Neutrophil (primary cell): Measurements from ENCODE around the gene RAB7A.

ENCODE experiments used
- H3K27ac ChIP-seq: fragments of 200-600 bp; sonication (generic); 2 replicates; pipeline ENCODE4 v1.5.1; 2016; ENCODE audit warnings: mild to moderate bottlenecking, moderate library complexity
- H3K27me3 ChIP-seq: fragments of 200-600 bp; sonication (generic); 2 replicates; pipeline ENCODE4 v1.6.0; 2016; ENCODE audit warnings: mild to moderate bottlenecking
- H3K36me3 ChIP-seq: fragments of 200-600 bp; sonication (generic); 2 replicates; pipeline ENCODE4 v1.5.1; 2017
- H3K4me1 ChIP-seq, 2 experiments: fragments of 200-600 bp in 1 of 2; sonication (generic) in 1 of 2; 1 replicate in 1 of 2; 2 replicates in 1 of 2; pipeline versions ENCODE4 v1.5.1 to v1.6.1; 2013 to 2016; ENCODE audit warnings: low read depth in 1 of 2, low read length in 1 of 2, mild to moderate bottlenecking in 1 of 2, moderate library complexity in 1 of 2; ENCODE audit not compliant: control insufficient read depth in 1 of 2, insufficient read depth in 1 of 2
- H3K4me3 ChIP-seq, 2 experiments: fragments of 200-600 bp in 1 of 2; sonication (generic) in 1 of 2; 1 replicate in 1 of 2; 2 replicates in 1 of 2; pipeline ENCODE4 v1.5.1; 2013 to 2016; ENCODE audit warnings: low read depth in 1 of 2, low read length in 1 of 2, mild to moderate bottlenecking in 1 of 2, moderate library complexity in 1 of 2
- H3K9me3 ChIP-seq: fragments of 200-600 bp; sonication (generic); 2 replicates; pipeline ENCODE4 v1.5.1; 2016
- CTCF ChIP-seq: fragments of 200-600 bp; sonication (generic); IDR thresholded peaks from 2 replicates; pipeline ENCODE4 v1.5.1; 2016; ENCODE audit warnings: antibody characterized with exemption

Gene RAB7A

GRCh38 chr3:128807186-128807830 is 81.3 kb downstream of the RAB7A start:
- Histone ChIP-seq H3K4me3 (no peak overlapping the region), H3K4me1 (peaks cover 72 to 88% of the 10 kb centered on the region in 2 experiments), H3K27ac (peak overlapping the region; percentile 94), H3K36me3 (peaks cover 38% of the 10 kb centered on the region), H3K27me3 (no peaks in the 10 kb centered on the region), H3K9me3 (no peaks in the 10 kb centered on the region)
- TF ChIP-seq CTCF, result no peak

GRCh38 chr3:128808672-128809071 is 82.7 kb downstream of the RAB7A start:
- Histone ChIP-seq H3K27me3 (no peaks in the 10 kb centered on the region), H3K36me3 (peaks cover 51% of the 10 kb centered on the region), H3K4me3 (peak overlapping the region in 1 of 2 experiments; percentile 12), H3K9me3 (no peaks in the 10 kb centered on the region), H3K4me1 (peaks cover 75 to 88% of the 10 kb centered on the region in 2 experiments), H3K27ac (peak overlapping the region; percentile 94)
- TF ChIP-seq CTCF, result no peak

- no peaks in the 10 kb centered on the region for H3K27me3 ChIP-seq
- TF ChIP-seq CTCF, result no peak
- peaks cover 73% of the 10 kb centered on the region for H3K36me3 ChIP-seq
- peaks cover 49 to 63% of the 10 kb centered on the region in 2 experiments for H3K4me1 ChIP-seq
- no peak overlapping the region for H3K4me3 ChIP-seq
- no peaks in the 10 kb centered on the region for H3K9me3 ChIP-seq
- peak overlapping the region; percentile 69 for H3K27ac ChIP-seq
Measured at GRCh38 chr3:128813097-128813496, 87.1 kb downstream of the RAB7A start.

GRCh38 chr3:128814060-128814459 is 88.1 kb downstream of the RAB7A start:
- Histone ChIP-seq H3K4me3 (no peak overlapping the region), H3K36me3 (peaks cover 76% of the 10 kb centered on the region), H3K27ac (peak overlapping the region; percentile 69), H3K9me3 (no peaks in the 10 kb centered on the region), H3K4me1 (peaks cover 42 to 54% of the 10 kb centered on the region in 2 experiments), H3K27me3 (no peaks in the 10 kb centered on the region)
- no peak for TF ChIP-seq CTCF

- H3K27ac ChIP-seq, result peak overlapping the region; percentile 69
- peaks cover 36 to 48% of the 10 kb centered on the region in 2 experiments for H3K4me1 ChIP-seq
- H3K27me3 ChIP-seq, result no peaks in the 10 kb centered on the region
- H3K36me3 ChIP-seq, result peaks cover 81% of the 10 kb centered on the region
- H3K9me3 ChIP-seq, result no peaks in the 10 kb centered on the region
- no peak overlapping the region for H3K4me3 ChIP-seq
- no peak for TF ChIP-seq CTCF
Measured at GRCh38 chr3:128814519-128815317, 88.7 kb downstream of the RAB7A start.
